ES-I3 (cell line): ENCODE data around the gene ANKK1.

Source experiments
- H3K36me3 ChIP-seq: 2 replicates; pipeline ENCODE4 v1.6.1; 2013; ENCODE audit warnings: mild to moderate bottlenecking, low read length, control low read depth, moderate library complexity; ENCODE audit not compliant: insufficient read depth
- H3K4me1 ChIP-seq: 2 replicates; pipeline ENCODE4 v1.6.1; 2013; ENCODE audit warnings: mild to moderate bottlenecking, control low read depth, low read length; ENCODE audit not compliant: insufficient read depth
- H3K9ac ChIP-seq: 2 replicates; pipeline ENCODE4 v1.6.1; 2013; ENCODE audit warnings: low read depth, mild to moderate bottlenecking, low read length, moderate library complexity
- H3K9me3 ChIP-seq: 2 replicates; pipeline ENCODE4 v1.6.1; 2013; ENCODE audit warnings: mild to moderate bottlenecking, low read length, moderate library complexity; ENCODE audit not compliant: control insufficient read depth, insufficient read depth

ANKK1 gene

GRCh38 chr11:113408887-113409286, 21.3 kb downstream of the ANKK1 start:
- H3K9me3 ChIP-seq = no peaks in the 10 kb centered on the region
- H3K36me3 ChIP-seq = no peaks in the 10 kb centered on the region
- no peak overlapping the region for H3K9ac ChIP-seq

GRCh38 chr11:113409526-113409925, 21.9 kb downstream of the ANKK1 start:
- Histone ChIP-seq H3K9me3 (no peaks in the 10 kb centered on the region), H3K36me3 (no peaks in the 10 kb centered on the region), H3K4me1 (no peaks in the 10 kb centered on the region), H3K9ac (no peak overlapping the region)

More at GRCh38 chr11:113408887-113409286, 21.3 kb downstream of the ANKK1 start:
- no peaks in the 10 kb centered on the region for H3K4me1 ChIP-seq

- no peaks in the 10 kb centered on the region for H3K4me1 ChIP-seq
- no peak overlapping the region for H3K9ac ChIP-seq
- no peaks in the 10 kb centered on the region for H3K36me3 ChIP-seq
- no peaks in the 10 kb centered on the region for H3K9me3 ChIP-seq
Observed at GRCh38 chr11:113410414-113411135, 23.0 kb downstream of the ANKK1 start.

DNA sequence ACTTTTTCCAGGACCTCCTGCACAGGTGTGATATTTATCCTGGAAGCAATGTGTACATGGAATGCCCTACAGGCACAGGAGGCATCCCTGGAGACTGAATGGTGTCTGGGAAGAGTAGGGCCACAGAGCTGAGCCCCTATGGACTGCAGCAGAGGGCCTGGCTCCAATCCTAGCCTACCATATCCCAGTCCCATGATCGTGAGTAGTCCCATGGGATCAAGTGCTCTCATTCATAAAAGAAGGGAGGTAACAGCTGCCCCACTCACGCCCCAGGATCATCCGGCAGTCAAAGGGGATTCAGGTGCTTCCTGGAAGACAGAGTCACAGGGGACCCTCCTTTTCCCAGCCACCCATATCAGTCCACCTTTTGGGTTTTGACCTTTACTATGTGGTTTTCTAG, 24.0 kb downstream of the ANKK1 start:
- Histone ChIP-seq H3K4me1 (no peaks in the 10 kb centered on the region), H3K9me3 (no peaks in the 10 kb centered on the region), H3K36me3 (no peaks in the 10 kb centered on the region), H3K9ac (no peak overlapping the region)

DNA sequence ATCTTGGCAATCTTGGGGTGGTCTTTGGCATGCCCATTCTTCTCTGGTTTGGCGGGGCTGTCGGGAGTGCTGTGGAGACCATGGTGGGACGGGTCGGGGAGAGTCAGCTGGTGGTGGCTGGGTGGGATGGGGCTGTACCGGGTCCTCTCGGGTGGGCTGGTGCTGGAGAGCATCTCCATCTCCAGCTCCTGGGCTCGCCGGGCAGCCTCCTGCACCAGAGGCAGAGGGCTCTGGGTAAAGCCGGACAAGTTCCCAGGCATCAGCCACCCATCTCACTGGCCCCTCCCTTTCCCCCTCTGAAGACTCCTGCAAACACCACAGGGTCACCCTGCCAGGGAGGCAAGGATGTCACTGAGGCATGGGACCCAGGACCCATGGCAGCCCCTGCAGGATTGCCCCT, 25.1 kb downstream of the ANKK1 start:
- H3K36me3 ChIP-seq = no peaks in the 10 kb centered on the region
- H3K9ac ChIP-seq = no peak overlapping the region
- H3K9me3 ChIP-seq = no peaks in the 10 kb centered on the region
- no peaks in the 10 kb centered on the region for H3K4me1 ChIP-seq

DNA sequence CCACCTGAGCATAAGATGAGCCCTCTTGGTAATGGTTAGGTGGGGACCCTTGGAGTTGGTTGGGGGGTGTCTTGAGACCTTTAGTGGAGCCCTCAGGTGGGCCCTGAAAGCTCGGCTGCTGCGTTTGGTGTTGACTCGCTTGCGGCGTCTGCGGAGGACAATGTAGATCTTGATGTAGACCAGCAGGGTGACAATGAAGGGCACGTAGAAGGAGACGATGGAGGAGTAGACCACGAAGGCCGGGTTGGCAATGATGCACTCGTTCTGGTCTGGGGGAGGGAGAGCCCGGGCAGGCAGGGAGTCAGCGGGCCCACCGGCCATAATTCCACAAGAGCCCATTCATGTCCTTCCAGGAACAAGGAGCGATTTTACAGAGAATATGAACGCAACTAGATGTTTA, 27.8 kb downstream of the ANKK1 start:
- Histone ChIP-seq H3K4me1 (no peaks in the 10 kb centered on the region), H3K9ac (no peak overlapping the region), H3K36me3 (no peaks in the 10 kb centered on the region), H3K9me3 (no peaks in the 10 kb centered on the region)

DNA sequence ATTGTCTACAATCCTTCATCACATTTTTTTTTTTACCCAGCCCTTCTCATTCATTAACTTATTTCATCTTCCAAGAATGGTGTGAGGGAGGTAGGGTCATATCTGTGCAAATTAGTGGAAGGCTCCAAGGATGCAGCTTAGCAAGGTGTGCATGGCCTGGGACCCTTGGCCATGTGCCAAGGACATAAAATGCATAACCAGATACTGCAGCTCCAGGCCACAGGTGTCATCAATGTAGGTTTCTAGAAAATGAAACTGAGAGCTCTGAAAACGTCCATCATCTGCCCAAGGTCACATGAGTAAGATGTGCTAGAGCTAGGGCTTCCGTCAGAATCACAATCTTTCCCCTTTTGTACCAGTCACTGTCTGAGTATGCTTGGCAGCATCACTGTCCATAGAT, 29.8 kb downstream of the ANKK1 start:
- Histone ChIP-seq H3K36me3 (no peaks in the 10 kb centered on the region), H3K4me1 (no peaks in the 10 kb centered on the region), H3K9ac (no peak overlapping the region), H3K9me3 (no peaks in the 10 kb centered on the region)

GRCh38 chr11:113419454-113420003, 31.9 kb downstream of the ANKK1 start:
- H3K36me3 ChIP-seq = no peaks in the 10 kb centered on the region
- no peak overlapping the region for H3K9ac ChIP-seq
- no peaks in the 10 kb centered on the region for H3K9me3 ChIP-seq
- no peaks in the 10 kb centered on the region for H3K4me1 ChIP-seq

GRCh38 chr11:113420808-113421207, 33.2 kb downstream of the ANKK1 start:
- no peaks in the 10 kb centered on the region for H3K4me1 ChIP-seq
- H3K36me3 ChIP-seq = no peaks in the 10 kb centered on the region

DNA sequence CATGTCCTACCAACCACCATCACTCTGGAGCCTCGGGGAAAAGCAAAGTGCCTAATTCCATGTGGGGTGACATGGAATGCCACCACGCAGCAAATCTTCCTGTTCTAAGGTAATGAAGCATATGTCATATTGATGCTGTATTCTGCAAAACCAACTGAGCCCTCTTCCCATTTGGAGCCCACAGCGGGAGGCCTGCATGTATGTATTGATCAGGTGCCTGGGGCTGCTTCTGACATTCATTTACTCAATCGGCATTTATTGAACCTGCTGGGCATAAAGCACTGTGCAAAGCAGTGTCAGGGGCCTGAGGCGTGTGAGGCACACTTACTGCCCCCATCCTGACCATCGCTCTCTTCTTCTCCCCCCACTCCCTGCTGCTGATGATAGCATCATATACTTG, 39.1 kb downstream of the ANKK1 start:
- H3K4me1 ChIP-seq = no peaks in the 10 kb centered on the region
- no peak overlapping the region for H3K9ac ChIP-seq
- H3K36me3 ChIP-seq = no peaks in the 10 kb centered on the region
- H3K9me3 ChIP-seq = no peaks in the 10 kb centered on the region

More at GRCh38 chr11:113420808-113421207, 33.2 kb downstream of the ANKK1 start:
- Histone ChIP-seq H3K9ac (no peak overlapping the region), H3K9me3 (no peaks in the 10 kb centered on the region)

DNA sequence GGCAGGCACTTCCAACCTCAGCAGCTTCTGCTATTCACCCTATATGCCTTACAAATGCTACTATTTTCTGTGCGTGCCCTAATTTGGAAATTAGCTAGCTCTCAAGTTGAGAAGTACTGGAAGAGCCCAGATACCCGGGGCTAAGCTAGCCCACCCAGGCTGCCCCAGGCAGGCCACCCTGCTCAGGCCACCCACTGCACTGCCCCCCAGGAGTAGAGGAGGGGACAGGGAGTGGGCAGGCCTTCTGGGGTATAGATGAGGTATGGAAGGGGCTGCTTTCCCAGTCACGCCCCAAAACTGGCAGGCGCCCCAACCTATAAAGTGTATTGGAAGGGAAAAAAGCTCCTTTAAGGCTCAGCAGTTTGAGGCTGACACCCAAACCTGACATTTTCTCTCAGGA, 44.2 kb downstream of the ANKK1 start:
- no peak overlapping the region for H3K9ac ChIP-seq
- H3K4me1 ChIP-seq = no peaks in the 10 kb centered on the region
- no peaks in the 10 kb centered on the region for H3K9me3 ChIP-seq
- no peaks in the 10 kb centered on the region for H3K36me3 ChIP-seq

DNA sequence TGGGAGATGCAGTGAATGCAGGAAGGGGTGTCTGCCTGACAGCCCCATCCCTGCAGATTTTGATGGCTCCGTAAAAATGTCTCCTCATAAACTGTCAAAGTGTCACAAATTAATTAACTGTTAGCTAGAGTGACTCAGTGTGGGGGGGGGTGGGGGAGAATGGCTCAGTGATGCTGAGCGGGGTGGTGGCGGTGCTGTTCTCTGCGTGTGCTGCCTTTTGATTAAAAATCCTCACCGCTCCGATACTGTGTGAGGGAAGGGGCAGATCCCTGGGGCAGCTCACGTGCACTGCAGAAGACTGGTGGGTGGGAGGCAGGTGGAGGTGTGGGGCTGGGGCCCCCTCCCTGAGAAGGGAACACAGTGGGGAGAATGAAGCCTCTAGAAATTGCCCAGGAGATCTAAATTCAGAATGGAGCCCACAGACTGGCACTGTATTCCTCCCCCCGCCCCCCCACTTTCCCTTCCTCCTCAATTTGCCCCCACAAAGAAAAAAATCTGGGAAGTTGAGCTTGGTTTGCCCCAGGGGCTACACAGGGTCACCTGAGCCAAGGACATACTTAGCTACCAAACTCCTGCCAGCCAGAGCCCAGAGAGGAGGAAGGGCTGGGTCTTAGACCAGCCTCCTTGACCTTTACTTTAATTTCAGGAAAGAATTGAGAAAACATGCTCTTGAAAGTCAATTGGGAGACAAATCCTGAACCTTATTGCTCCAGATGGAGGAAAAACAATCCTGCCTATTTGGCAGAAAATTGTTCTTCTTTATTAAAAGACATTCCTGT, 47.8 kb downstream of the ANKK1 start:
- Histone ChIP-seq H3K36me3 (no peaks in the 10 kb centered on the region), H3K9ac (no peak overlapping the region), H3K4me1 (no peaks in the 10 kb centered on the region), H3K9me3 (no peaks in the 10 kb centered on the region)

- Histone ChIP-seq H3K36me3 (no peaks in the 10 kb centered on the region), H3K9me3 (no peaks in the 10 kb centered on the region), H3K4me1 (no peaks in the 10 kb centered on the region), H3K9ac (no peak overlapping the region)
Observed at GRCh38 chr11:113436672-113437252, 49.2 kb downstream of the ANKK1 start.

DNA sequence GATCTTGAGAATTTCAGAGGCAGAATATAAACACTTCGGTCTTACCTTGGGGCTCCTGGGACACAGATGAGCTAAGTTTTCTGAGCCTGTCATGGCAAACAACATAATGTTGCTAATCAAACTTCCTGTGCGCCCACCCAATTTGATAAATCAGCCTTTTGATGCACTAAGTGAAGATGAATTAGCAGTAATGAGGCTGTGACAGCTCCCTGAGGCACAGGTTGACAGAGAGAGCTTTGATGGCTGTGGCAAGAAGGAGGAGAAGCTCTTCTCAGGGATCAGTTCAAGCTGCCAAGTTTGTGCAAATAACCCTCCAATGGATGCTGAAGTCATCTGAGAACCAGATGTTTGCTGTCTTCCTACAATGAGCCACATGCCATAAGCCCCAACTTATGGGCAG, 53.2 kb downstream of the ANKK1 start:
- H3K9ac ChIP-seq = no peak overlapping the region
- H3K9me3 ChIP-seq = no peaks in the 10 kb centered on the region
- no peaks in the 10 kb centered on the region for H3K36me3 ChIP-seq
- H3K4me1 ChIP-seq = no peaks in the 10 kb centered on the region
